H1 (cell line): Measurements from ENCODE around the gene PLCB1. TPM values are rescaled to one million over a fixed set of nuclear protein-coding genes. Genes with fewer than 3 reads are reported as not detected.

Experiments used
- CHD1 ChIP-seq: IDR thresholded peaks from 2 replicates; pipeline ENCODE4 v1.6.1; 2012; ENCODE audit warnings: low read depth, low read length, improper control_type of control experiment
- RBBP5 ChIP-seq: IDR thresholded peaks from 2 replicates; pipeline ENCODE4 v1.7.1; 2012; ENCODE audit warnings: low read depth, mild to moderate bottlenecking, inconsistent platforms, low read length, moderate library complexity, borderline replicate concordance
- polyA plus RNA-seq, 7 experiments: library from polyadenylated mRNA; depleted of rRNA in 3 of 7; stranded (reverse) in 5 of 7; unstranded in 2 of 7; fragments of >200 nt in 5 of 7; fragments of 200-250 nt in 2 of 7; gene quantifications; 1 replicate in 5 of 7; 2 replicates in 1 of 7; 4 replicates in 1 of 7; pipeline versions ENCODE4 v1.2.1 to v1.2.3, GENCODE V29; 2011 to 2013; ENCODE audit warnings: missing spikeins in 2 of 7, mixed read lengths in 2 of 7
- total RNA-seq: library from RNA; stranded (reverse); fragmentation: NEBNext Ultra II Directional; extraction: Animal tissue kit (Norgen Biotek cat#: 25700); gene quantifications from 2 replicates; pipeline ENCODE4 v1.2.1, GENCODE V29; 2021
- TF ChIP-seq, protein P1 (sequence below): fragments of 300-600 bp; sonication (generic); IDR thresholded peaks from 2 replicates; pipeline ENCODE4 v1.7.1; 2012; ENCODE audit warnings: low read length, moderate library complexity, mild to moderate bottlenecking, inconsistent platforms; ENCODE audit not compliant: insufficient replicate concordance

Gene PLCB1
- total and polyA plus RNA-seq, 2 of the 8 experiments (the other 6 are each of a cell fraction or from before 2014, with no cell fraction given): 2.6 to 9.1 TPM

- TF ChIP-seq, protein P1, sequence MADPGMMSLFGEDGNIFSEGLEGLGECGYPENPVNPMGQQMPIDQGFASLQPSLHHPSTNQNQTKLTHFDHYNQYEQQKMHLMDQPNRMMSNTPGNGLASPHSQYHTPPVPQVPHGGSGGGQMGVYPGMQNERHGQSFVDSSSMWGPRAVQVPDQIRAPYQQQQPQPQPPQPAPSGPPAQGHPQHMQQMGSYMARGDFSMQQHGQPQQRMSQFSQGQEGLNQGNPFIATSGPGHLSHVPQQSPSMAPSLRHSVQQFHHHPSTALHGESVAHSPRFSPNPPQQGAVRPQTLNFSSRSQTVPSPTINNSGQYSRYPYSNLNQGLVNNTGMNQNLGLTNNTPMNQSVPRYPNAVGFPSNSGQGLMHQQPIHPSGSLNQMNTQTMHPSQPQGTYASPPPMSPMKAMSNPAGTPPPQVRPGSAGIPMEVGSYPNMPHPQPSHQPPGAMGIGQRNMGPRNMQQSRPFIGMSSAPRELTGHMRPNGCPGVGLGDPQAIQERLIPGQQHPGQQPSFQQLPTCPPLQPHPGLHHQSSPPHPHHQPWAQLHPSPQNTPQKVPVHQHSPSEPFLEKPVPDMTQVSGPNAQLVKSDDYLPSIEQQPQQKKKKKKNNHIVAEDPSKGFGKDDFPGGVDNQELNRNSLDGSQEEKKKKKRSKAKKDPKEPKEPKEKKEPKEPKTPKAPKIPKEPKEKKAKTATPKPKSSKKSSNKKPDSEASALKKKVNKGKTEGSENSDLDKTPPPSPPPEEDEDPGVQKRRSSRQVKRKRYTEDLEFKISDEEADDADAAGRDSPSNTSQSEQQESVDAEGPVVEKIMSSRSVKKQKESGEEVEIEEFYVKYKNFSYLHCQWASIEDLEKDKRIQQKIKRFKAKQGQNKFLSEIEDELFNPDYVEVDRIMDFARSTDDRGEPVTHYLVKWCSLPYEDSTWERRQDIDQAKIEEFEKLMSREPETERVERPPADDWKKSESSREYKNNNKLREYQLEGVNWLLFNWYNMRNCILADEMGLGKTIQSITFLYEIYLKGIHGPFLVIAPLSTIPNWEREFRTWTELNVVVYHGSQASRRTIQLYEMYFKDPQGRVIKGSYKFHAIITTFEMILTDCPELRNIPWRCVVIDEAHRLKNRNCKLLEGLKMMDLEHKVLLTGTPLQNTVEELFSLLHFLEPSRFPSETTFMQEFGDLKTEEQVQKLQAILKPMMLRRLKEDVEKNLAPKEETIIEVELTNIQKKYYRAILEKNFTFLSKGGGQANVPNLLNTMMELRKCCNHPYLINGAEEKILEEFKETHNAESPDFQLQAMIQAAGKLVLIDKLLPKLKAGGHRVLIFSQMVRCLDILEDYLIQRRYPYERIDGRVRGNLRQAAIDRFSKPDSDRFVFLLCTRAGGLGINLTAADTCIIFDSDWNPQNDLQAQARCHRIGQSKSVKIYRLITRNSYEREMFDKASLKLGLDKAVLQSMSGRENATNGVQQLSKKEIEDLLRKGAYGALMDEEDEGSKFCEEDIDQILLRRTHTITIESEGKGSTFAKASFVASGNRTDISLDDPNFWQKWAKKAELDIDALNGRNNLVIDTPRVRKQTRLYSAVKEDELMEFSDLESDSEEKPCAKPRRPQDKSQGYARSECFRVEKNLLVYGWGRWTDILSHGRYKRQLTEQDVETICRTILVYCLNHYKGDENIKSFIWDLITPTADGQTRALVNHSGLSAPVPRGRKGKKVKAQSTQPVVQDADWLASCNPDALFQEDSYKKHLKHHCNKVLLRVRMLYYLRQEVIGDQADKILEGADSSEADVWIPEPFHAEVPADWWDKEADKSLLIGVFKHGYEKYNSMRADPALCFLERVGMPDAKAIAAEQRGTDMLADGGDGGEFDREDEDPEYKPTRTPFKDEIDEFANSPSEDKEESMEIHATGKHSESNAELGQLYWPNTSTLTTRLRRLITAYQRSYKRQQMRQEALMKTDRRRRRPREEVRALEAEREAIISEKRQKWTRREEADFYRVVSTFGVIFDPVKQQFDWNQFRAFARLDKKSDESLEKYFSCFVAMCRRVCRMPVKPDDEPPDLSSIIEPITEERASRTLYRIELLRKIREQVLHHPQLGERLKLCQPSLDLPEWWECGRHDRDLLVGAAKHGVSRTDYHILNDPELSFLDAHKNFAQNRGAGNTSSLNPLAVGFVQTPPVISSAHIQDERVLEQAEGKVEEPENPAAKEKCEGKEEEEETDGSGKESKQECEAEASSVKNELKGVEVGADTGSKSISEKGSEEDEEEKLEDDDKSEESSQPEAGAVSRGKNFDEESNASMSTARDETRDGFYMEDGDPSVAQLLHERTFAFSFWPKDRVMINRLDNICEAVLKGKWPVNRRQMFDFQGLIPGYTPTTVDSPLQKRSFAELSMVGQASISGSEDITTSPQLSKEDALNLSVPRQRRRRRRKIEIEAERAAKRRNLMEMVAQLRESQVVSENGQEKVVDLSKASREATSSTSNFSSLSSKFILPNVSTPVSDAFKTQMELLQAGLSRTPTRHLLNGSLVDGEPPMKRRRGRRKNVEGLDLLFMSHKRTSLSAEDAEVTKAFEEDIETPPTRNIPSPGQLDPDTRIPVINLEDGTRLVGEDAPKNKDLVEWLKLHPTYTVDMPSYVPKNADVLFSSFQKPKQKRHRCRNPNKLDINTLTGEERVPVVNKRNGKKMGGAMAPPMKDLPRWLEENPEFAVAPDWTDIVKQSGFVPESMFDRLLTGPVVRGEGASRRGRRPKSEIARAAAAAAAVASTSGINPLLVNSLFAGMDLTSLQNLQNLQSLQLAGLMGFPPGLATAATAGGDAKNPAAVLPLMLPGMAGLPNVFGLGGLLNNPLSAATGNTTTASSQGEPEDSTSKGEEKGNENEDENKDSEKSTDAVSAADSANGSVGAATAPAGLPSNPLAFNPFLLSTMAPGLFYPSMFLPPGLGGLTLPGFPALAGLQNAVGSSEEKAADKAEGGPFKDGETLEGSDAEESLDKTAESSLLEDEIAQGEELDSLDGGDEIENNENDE: no peak
- TF ChIP-seq RBBP5 (no peak), CHD1 (no peak)
- TF ChIP-seq, all 59 proteins: peak for 0
Observed at GRCh38 chr20:8399947-8400346, 267.9 kb downstream of the PLCB1 start (continued).
